ENCODE data around the gene ENOPH1. TPM values are rescaled to one million over a fixed set of nuclear protein-coding genes. Genes with fewer than 3 reads are reported as not detected.

Gene ENOPH1
- total and polyA plus RNA-seq, 2 of the 4 experiments (the other 2 are of a cell fraction): 18.0 to 36.0 TPM

DNA sequence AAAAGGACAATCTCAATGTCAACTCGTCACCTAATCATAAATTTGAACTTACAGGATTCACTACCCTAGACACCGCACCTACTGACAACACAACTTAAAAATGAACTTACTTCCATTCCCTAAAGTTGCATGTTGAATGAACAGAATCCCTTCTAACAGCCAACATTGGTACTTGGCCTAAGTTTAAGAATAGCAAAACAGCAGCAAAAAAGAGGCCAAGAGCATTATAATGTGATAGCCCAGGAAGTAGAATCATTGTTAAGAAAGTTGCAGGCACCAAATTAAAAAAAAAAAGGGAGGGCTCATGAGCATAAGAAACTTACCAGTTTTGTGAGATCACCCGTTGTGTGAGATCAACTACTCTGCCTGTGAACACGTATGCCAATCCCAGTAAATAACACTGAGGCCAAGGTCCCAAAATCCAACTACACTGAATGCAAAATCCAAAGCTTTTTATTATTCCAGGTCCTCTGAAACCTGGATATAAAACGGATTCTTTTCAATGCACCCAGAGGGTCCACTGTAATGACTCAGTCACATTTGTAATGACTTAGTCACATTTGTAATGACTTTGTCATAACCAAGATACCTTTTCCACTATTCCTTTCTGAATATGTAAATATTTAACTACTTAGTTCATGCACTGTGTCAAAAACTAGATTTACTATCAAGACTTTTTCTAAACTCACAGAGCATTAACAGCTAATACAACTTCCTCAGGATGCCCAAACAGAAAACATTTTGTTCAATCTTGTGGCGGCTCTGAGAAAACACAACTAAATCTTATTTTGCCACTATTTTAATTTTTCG is 6.9 kb upstream of the ENOPH1 start:
- WGBS, 2 experiments (ENCODE audit: extremely low coverage in 2 of 2, insufficient read length in 1 of 2): 72 to 100% methylated on average over 1 to 4 of the region's 7 CpGs
- Histone ChIP-seq H3K4me3 (ENCODE audit: insufficient read depth, low read depth, low read length) (no peak overlapping the region), H2AK9ac (replicated peaks; ENCODE audit: low read depth, low read length, poor library complexity) (no peak overlapping the region), H3K27ac (ENCODE audit: insufficient read depth, low read length) (no peak overlapping the region), H4K91ac (ENCODE audit: insufficient read depth, low read depth, low read length) (no peak overlapping the region), H3K18ac (ENCODE audit: low read depth, low read length) (no peak overlapping the region), H3K79me1 (ENCODE audit: low read depth in 1 of 2, low read length in 2 of 2) (peaks cover 2 to 26% of the 10 kb centered on the region in 2 experiments; a peak in 2 of 4 replicates), H2AFZ (replicated peaks; ENCODE audit: low read length, poor library complexity) (no peak overlapping the region), H3K9me1 (ENCODE audit: insufficient read depth, low read length) (peaks cover 10% of the 10 kb centered on the region), H4K20me1 (ENCODE audit: insufficient read depth, low read length) (peaks cover 66% of the 10 kb centered on the region), H2BK120ac (ENCODE audit: low read depth, low read length) (no peak overlapping the region), H3K14ac (replicated peaks; ENCODE audit: low read depth, low read length) (no peak overlapping the region), H4K8ac (ENCODE audit: low read depth in 2 of 2, low read length in 2 of 2) (no peak overlapping the region), H2BK5ac (ENCODE audit: low read depth, low read length, poor library complexity, severe bottlenecking) (peak overlapping the region; percentile 33), H3K4me1 (ENCODE audit: control insufficient read depth, insufficient read depth, low read length) (peaks cover 6% of the 10 kb centered on the region), H2BK20ac (ENCODE audit: low read depth, low read length) (no peak overlapping the region), H3K27me3 (ENCODE audit: control insufficient read depth, insufficient read depth, low read length) (no peaks in the 10 kb centered on the region), H3K36me3 (ENCODE audit: control insufficient read depth, insufficient read depth, low read length) (peaks cover 24% of the 10 kb centered on the region), H2AK5ac (ENCODE audit: low read depth, low read length) (no peak overlapping the region), H3K23ac (ENCODE audit: low read depth, low read length) (no peak overlapping the region), H3K9ac (ENCODE audit: low read depth, low read length) (no peak overlapping the region), H3K56ac (ENCODE audit: extremely low read depth, insufficient read depth, low read length) (no peak overlapping the region), H3K4ac (ENCODE audit: low read depth, low read length) (no peak overlapping the region), H3K9me3 (ENCODE audit: control insufficient read depth, insufficient read depth, low read length) (no peaks in the 10 kb centered on the region), H3K4me2 (ENCODE audit: low read depth, low read length) (peak overlapping the region; percentile 7; the same call in 1 of the 2 replicates), H2BK15ac (ENCODE audit: low read depth, low read length) (no peak overlapping the region), H4K5ac (ENCODE audit: low read depth, low read length) (no peak overlapping the region)
- in situ Hi-C loops (cut with MboI; ENCODE audit: low sequenced_read_pairs) (no loop called here), intact Hi-C loops (cut with micrococcal nuclease) (loop anchor here (1.0 kb wide), 1 partner anchor 49 kb away; no protein-coding TSS in a partner anchor), dilution Hi-C loops (cut with HindIII; ENCODE audit: low sequenced_read_pairs, unreplicated experiment) (no loop called here)
- DNase-seq (peak; percentile 69), ATAC-seq (ENCODE audit: low read depth) (peak; percentile 7; the same call in 1 of the 2 replicates)
- ChIA-PET CTCF (no interaction called here), POLR2A (ENCODE audit: unreplicated experiment) (interaction anchor here (1.7 kb wide), 1 partner anchor 14 kb away, joined by 4 read pairs; no protein-coding TSS in a partner anchor)
- TF ChIP-seq, protein P1, sequence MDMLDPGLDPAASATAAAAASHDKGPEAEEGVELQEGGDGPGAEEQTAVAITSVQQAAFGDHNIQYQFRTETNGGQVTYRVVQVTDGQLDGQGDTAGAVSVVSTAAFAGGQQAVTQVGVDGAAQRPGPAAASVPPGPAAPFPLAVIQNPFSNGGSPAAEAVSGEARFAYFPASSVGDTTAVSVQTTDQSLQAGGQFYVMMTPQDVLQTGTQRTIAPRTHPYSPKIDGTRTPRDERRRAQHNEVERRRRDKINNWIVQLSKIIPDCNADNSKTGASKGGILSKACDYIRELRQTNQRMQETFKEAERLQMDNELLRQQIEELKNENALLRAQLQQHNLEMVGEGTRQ (IDR thresholded peaks at IDR 0.05; ENCODE audit: low read depth, low read length): no peak
- TF ChIP-seq FOS (IDR thresholded peaks at IDR 0.05; ENCODE audit: low read depth, low read length) (0 out of 2 replicates have a peak, but pooled peaks have one; percentile 31), MXI1 (IDR thresholded peaks at IDR 0.05; ENCODE audit: borderline replicate concordance, low read depth, low read length) (no peak), RAD21 (IDR thresholded peaks at IDR 0.05; ENCODE audit: low read length) (no peak), CEBPB (IDR thresholded peaks at IDR 0.05; ENCODE audit: low read depth, low read length) (no peak), POLR2A (IDR thresholded peaks at IDR 0.05; ENCODE audit: low read depth, low read length) (peak; percentile 67; the same call in 1 of the 2 replicates)
- BruUV-seq (replicated peaks): no TSS peak
